Trophoblast cell (in vitro differentiated cells and primary cell): Measurements from ENCODE around the gene UBE2E1.

ENCODE experiments used
- DNase-seq, 2 donors: peaks; one replicate each; pipeline ENCODE4 v3.0.0-alpha.2; 2016
- H2AFZ ChIP-seq: 2 replicates; pipeline ENCODE4 v1.6.1; 2013; ENCODE audit warnings: low read length, moderate library complexity, mild to moderate bottlenecking; ENCODE audit not compliant: insufficient read depth, poor library complexity
- H2AK5ac ChIP-seq: 2 replicates; pipeline ENCODE4 v1.6.1; 2013; ENCODE audit warnings: mild to moderate bottlenecking, low read length
- H2BK120ac ChIP-seq: 2 replicates; pipeline ENCODE4 v1.6.1; 2013; ENCODE audit warnings: low read length, mild to moderate bottlenecking, moderate library complexity; ENCODE audit not compliant: insufficient read depth, poor library complexity
- H2BK12ac ChIP-seq: 2 replicates; pipeline ENCODE4 v1.6.1; 2013; ENCODE audit warnings: mild to moderate bottlenecking, low read length, moderate library complexity
- H2BK5ac ChIP-seq: 2 replicates; pipeline ENCODE4 v1.6.1; 2013; ENCODE audit warnings: low read length, low read depth, moderate library complexity, mild to moderate bottlenecking; ENCODE audit not compliant: poor library complexity
- H3K14ac ChIP-seq: 2 replicates; pipeline ENCODE4 v1.6.1; 2013; ENCODE audit warnings: mild to moderate bottlenecking, low read length
- H3K18ac ChIP-seq: 2 replicates; pipeline ENCODE4 v1.6.1; 2013; ENCODE audit warnings: mild to moderate bottlenecking, low read length
- H3K23ac ChIP-seq: 2 replicates; pipeline ENCODE4 v1.6.1; 2013; ENCODE audit warnings: low read length
- H3K27ac ChIP-seq: 2 replicates; pipeline ENCODE4 v1.5.1; 2013; ENCODE audit warnings: low read depth, mild to moderate bottlenecking, inconsistent platforms, low read length, moderate library complexity
- H3K27me3 ChIP-seq: 2 replicates; pipeline ENCODE4 v1.6.1; 2013; ENCODE audit warnings: inconsistent platforms, mild to moderate bottlenecking, low read length, moderate library complexity; ENCODE audit not compliant: insufficient read depth
- H3K36me3 ChIP-seq, 2 experiments: 1 replicate in 1 of 2; 2 replicates in 1 of 2; pipeline ENCODE4 v1.6.1; 2013; ENCODE audit warnings: low read length in 2 of 2, mild to moderate bottlenecking in 2 of 2, moderate library complexity in 1 of 2; ENCODE audit not compliant: insufficient read depth in 2 of 2, control insufficient read depth in 1 of 2
- H3K4ac ChIP-seq: 2 replicates; pipeline ENCODE4 v1.6.1; 2013; ENCODE audit warnings: low read depth, mild to moderate bottlenecking, low read length, moderate library complexity
- H3K4me1 ChIP-seq, 2 experiments: 1 replicate in 1 of 2; 2 replicates in 1 of 2; pipeline ENCODE4 v1.6.1; 2013; ENCODE audit warnings: low read length in 2 of 2, mild to moderate bottlenecking in 2 of 2, moderate library complexity in 1 of 2; ENCODE audit not compliant: insufficient read depth in 2 of 2, control insufficient read depth in 1 of 2
- H3K4me2 ChIP-seq: 2 replicates; pipeline ENCODE4 v1.6.1; 2013; ENCODE audit warnings: inconsistent platforms, mild to moderate bottlenecking, low read length, moderate library complexity
- H3K4me3 ChIP-seq: 2 replicates; pipeline ENCODE4 v1.5.1; 2013; ENCODE audit warnings: mild to moderate bottlenecking, low read depth, low read length, inconsistent platforms
- H3K79me1 ChIP-seq: one replicate; pipeline ENCODE4 v1.6.1; 2013; ENCODE audit warnings: low read length
- H3K79me2 ChIP-seq: 2 replicates; pipeline ENCODE4 v1.6.1; 2013; ENCODE audit warnings: low read length, mild to moderate bottlenecking; ENCODE audit not compliant: control insufficient read depth, insufficient read depth, poor library complexity
- H3K9ac ChIP-seq: 2 replicates; pipeline ENCODE4 v1.6.1; 2013; ENCODE audit warnings: mild to moderate bottlenecking, low read length
- H3K9me3 ChIP-seq: 2 replicates; pipeline ENCODE4 v1.6.1; 2013; ENCODE audit warnings: low read depth, mild to moderate bottlenecking, control low read depth, inconsistent platforms, low read length; ENCODE audit not compliant: insufficient read depth
- H4K12ac ChIP-seq: 2 replicates; pipeline ENCODE4 v1.6.1; 2013; ENCODE audit warnings: low read depth, mild to moderate bottlenecking, low read length, moderate library complexity
- H4K8ac ChIP-seq: 2 replicates; pipeline ENCODE4 v1.6.1; 2013; ENCODE audit warnings: low read depth, mild to moderate bottlenecking, low read length, moderate library complexity
- H4K91ac ChIP-seq: one replicate; pipeline ENCODE4 v1.6.1; 2013; ENCODE audit warnings: low read depth, mild to moderate bottlenecking, low read length, moderate library complexity
- WGBS: extraction: QIAGEN DNeasy Blood & Tissue Kit; methylation state at CpG from one replicate; pipeline ENCODE4 v1.1.7; 2013; ENCODE audit warnings: missing lambda C conversion rate; ENCODE audit not compliant: insufficient read length, insufficient coverage; ENCODE audit errors: extremely low coverage; 5-methylcytosine and 5-hydroxymethylcytosine counted together

Gene UBE2E1

DNA sequence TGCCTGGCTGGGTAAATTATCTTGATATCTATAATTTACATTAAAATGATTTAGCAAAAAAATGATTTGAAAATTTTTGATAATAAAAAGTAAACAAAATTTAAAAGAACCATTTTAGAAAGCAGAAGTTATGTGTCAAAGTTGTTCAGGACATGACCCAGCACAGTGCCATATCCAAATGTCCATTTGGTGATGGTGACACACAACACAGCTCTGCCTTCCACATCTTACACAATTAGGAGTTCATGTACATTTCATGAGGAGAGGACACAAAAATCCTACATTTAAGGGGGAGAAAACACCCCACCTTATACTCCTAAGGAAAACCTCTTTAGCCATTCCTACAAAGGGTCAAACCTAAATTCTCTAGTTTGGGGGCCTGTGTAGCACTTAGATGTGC lies 10.7 kb upstream of the UBE2E1 start:
- Histone ChIP-seq H2AK5ac (no peak overlapping the region), H2BK120ac (no peak overlapping the region), H3K27me3 (no peaks in the 10 kb centered on the region), H4K12ac (no peak overlapping the region), H3K18ac (no peak overlapping the region), H3K9ac (no peak overlapping the region), H2AFZ (no peak overlapping the region), H3K79me2 (no peaks in the 10 kb centered on the region), H3K4me3 (no peak overlapping the region), H4K8ac (no peak overlapping the region), H2BK12ac (no peak overlapping the region), H4K91ac (no peak overlapping the region), H3K79me1 (no peaks in the 10 kb centered on the region), H3K9me3 (no peaks in the 10 kb centered on the region), H3K4ac (no peak overlapping the region), H3K4me1 (no peaks in the 10 kb centered on the region), H2BK5ac (no peak overlapping the region), H3K27ac (no peak overlapping the region), H3K36me3 (no peaks in the 10 kb centered on the region), H3K23ac (no peak overlapping the region), H3K14ac (no peak overlapping the region), H3K4me2 (no peak overlapping the region)
- no peak for DNase-seq

DNA sequence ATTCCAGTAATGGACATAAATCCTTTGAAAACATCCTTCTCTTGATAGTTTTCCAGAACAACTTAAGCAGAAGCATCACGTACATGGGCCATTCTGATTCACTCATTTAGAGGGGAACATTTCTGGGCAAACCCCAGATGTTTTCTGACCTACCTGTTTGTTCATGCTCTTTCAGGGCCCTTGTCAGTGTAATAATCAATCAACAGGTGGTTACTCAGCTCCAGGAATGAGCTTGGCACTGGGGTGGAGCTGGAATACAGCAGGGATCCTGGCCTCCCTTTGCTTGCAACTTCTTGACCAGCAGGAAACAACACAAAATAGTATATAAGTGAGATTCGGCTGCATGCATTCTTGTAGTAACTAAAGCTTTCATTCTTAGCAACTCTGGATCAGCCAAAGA lies 9.2 kb upstream of the UBE2E1 start:
- no peak overlapping the region for H3K4me2 ChIP-seq
- H3K36me3 ChIP-seq: no peaks in the 10 kb centered on the region
- H2BK12ac ChIP-seq: no peak overlapping the region
- no peak overlapping the region for H2BK120ac ChIP-seq
- H3K79me2 ChIP-seq: no peaks in the 10 kb centered on the region
- no CpG with 5 or more reads among the region's 2 CpGs for WGBS
- H3K4ac ChIP-seq: no peak overlapping the region
- H3K4me3 ChIP-seq: no peak overlapping the region
- H3K14ac ChIP-seq: no peak overlapping the region
- no peaks in the 10 kb centered on the region for H3K4me1 ChIP-seq
- H2AFZ ChIP-seq: no peak overlapping the region
- H3K27ac ChIP-seq: no peak overlapping the region
- no peak for DNase-seq
- no peak overlapping the region for H4K91ac ChIP-seq
- H3K18ac ChIP-seq: no peak overlapping the region
- no peaks in the 10 kb centered on the region for H3K9me3 ChIP-seq
- H2AK5ac ChIP-seq: no peak overlapping the region
- H3K9ac ChIP-seq: no peak overlapping the region
- no peak overlapping the region for H4K8ac ChIP-seq
- no peak overlapping the region for H3K23ac ChIP-seq
- H3K79me1 ChIP-seq: no peaks in the 10 kb centered on the region
- no peaks in the 10 kb centered on the region for H3K27me3 ChIP-seq
- no peak overlapping the region for H2BK5ac ChIP-seq
- no peak overlapping the region for H4K12ac ChIP-seq

DNA sequence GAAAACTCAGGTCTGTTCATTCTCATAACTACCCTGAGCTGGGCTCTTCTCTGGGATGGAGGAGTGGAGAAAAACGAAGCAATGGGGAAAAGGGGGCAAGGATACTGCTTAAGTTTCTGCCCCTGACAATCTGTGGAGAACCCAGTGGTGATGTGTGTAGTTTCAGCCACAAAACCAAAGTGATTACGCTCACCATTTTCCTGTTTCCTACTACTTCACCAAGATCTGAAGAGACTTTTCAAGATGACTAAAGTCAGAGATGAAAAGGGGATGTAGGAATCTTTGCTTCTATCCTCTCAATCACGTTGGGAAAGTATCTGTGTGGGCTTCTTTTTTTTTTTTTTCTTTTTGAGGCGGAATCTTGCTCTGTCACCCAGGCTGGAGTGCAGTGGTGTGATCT lies 8.3 kb upstream of the UBE2E1 start:
- H3K23ac ChIP-seq: no peak overlapping the region
- H3K4me3 ChIP-seq: no peak overlapping the region
- H2AFZ ChIP-seq: no peak overlapping the region
- H3K27ac ChIP-seq: no peak overlapping the region
- H3K18ac ChIP-seq: no peak overlapping the region
- H3K36me3 ChIP-seq: no peaks in the 10 kb centered on the region
- no peak overlapping the region for H2AK5ac ChIP-seq
- H3K9me3 ChIP-seq: no peaks in the 10 kb centered on the region
- DNase-seq: no peak
- no peaks in the 10 kb centered on the region for H3K79me2 ChIP-seq
- no peak overlapping the region for H2BK5ac ChIP-seq
- no peak overlapping the region for H2BK120ac ChIP-seq
- H2BK12ac ChIP-seq: no peak overlapping the region
- no peak overlapping the region for H3K9ac ChIP-seq
- no peak overlapping the region for H3K4ac ChIP-seq
- H3K4me2 ChIP-seq: no peak overlapping the region
- no peaks in the 10 kb centered on the region for H3K27me3 ChIP-seq
- no peak overlapping the region for H3K14ac ChIP-seq
- WGBS: no CpG with 5 or more reads among the region's 4 CpGs
- no peaks in the 10 kb centered on the region for H3K79me1 ChIP-seq
- no peak overlapping the region for H4K8ac ChIP-seq
- no peaks in the 10 kb centered on the region for H3K4me1 ChIP-seq
- no peak overlapping the region for H4K12ac ChIP-seq
- H4K91ac ChIP-seq: no peak overlapping the region

DNA sequence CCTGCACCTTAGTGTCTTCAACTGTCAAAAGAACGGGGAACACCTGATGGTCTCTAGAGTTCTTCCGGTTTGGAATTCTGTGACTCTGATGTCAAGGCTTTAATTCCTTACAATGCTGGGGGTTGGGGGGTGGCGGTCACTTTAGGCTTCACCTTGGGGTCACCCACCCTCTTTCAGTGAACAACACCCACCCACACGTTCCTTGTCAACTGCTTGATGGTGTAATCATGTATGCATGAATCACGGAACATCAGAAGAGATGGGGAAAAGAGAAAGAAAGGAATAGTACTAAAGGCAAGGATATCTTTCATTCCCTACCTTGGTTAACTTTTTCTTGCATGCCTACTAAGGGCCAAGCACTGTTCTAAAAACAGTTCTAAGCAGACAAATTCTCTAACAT lies 7.3 kb upstream of the UBE2E1 start:
- Histone ChIP-seq H3K23ac (no peak overlapping the region), H4K91ac (no peak overlapping the region), H2BK12ac (no peak overlapping the region), H3K79me2 (no peaks in the 10 kb centered on the region), H3K4ac (no peak overlapping the region), H4K12ac (no peak overlapping the region), H2AFZ (no peak overlapping the region), H4K8ac (no peak overlapping the region), H2BK120ac (no peak overlapping the region), H3K18ac (no peak overlapping the region), H3K27me3 (no peaks in the 10 kb centered on the region), H3K9me3 (no peaks in the 10 kb centered on the region), H2AK5ac (no peak overlapping the region), H3K14ac (no peak overlapping the region), H3K4me3 (no peak overlapping the region), H3K79me1 (no peaks in the 10 kb centered on the region), H3K9ac (no peak overlapping the region), H3K4me1 (no peaks in the 10 kb centered on the region), H3K36me3 (no peaks in the 10 kb centered on the region), H3K4me2 (no peak overlapping the region), H3K27ac (no peak overlapping the region), H2BK5ac (no peak overlapping the region)
- WGBS: no CpG with 5 or more reads among the region's 5 CpGs
- DNase-seq: no peak

DNA sequence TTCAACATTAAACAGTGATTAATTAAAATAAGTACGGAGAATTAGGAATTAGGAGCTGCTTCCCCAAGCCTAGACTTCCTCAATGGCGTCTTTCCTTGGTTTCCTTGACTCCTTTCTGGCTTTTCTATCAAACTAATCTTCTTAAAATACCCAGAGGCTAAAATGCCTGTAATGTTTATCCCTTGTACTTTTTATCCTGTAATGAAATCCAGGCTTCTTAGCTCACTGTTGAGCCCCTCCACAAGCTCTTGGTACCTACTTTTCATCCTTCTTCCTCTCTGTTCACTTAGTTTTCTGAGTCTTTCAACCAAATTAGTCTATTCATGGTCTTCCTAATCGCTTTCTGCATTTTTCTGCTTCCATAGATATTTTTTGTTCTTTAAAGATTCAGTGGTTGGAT lies 6.9 kb upstream of the UBE2E1 start:
- no peaks in the 10 kb centered on the region for H3K4me1 ChIP-seq
- H3K14ac ChIP-seq: no peak overlapping the region
- no CpG with 5 or more reads among the region's 3 CpGs for WGBS

More for the DNA sequence above, 6.9 kb upstream of the UBE2E1 start:
- Histone ChIP-seq H3K27ac (no peak overlapping the region), H3K4ac (no peak overlapping the region), H3K23ac (no peak overlapping the region), H3K18ac (no peak overlapping the region), H3K9ac (no peak overlapping the region), H2BK12ac (no peak overlapping the region), H3K9me3 (no peaks in the 10 kb centered on the region), H4K91ac (no peak overlapping the region), H3K27me3 (no peaks in the 10 kb centered on the region), H2AK5ac (no peak overlapping the region), H4K8ac (no peak overlapping the region), H2BK120ac (no peak overlapping the region), H3K4me2 (no peak overlapping the region), H4K12ac (no peak overlapping the region), H3K79me2 (no peaks in the 10 kb centered on the region), H3K4me3 (no peak overlapping the region), H3K79me1 (no peaks in the 10 kb centered on the region), H2BK5ac (no peak overlapping the region), H2AFZ (no peak overlapping the region), H3K36me3 (no peaks in the 10 kb centered on the region)
- no peak for DNase-seq
